K562 (cell line): ENCODE measurements around the gene ZNF467. TPM values are rescaled to one million over a fixed set of nuclear protein-coding genes. Genes with fewer than 3 reads are reported as not detected.

Source experiments
- FOXJ2 ChIP-seq: fragments of 200-800 bp; sonication (Bioruptor generic); IDR thresholded peaks from 2 replicates; pipeline ENCODE4 v1.6.1; 2016; ENCODE audit warnings: missing genetic modification characterization, missing compliant biosample characterization
- NEUROD1 ChIP-seq: fragments of 150-350 bp; IDR thresholded peaks from 2 replicates; pipeline ENCODE4 v1.6.1; 2014; ENCODE audit warnings: borderline replicate concordance, low read length, low read depth; ENCODE audit not compliant: partially characterized antibody
- NR2C1 ChIP-seq, 2 experiments: fragments of 450-650 bp; IDR thresholded peaks; 2 replicates each; pipeline ENCODE4 v1.6.1; 2017; ENCODE audit warnings: mild to moderate bottlenecking in 2 of 2, antibody characterized with exemption in 1 of 2, inconsistent platforms in 1 of 2, missing compliant biosample characterization in 1 of 2, missing genetic modification characterization in 1 of 2
- SMARCA5 ChIP-seq: fragments of 450-650 bp; IDR thresholded peaks from 2 replicates; pipeline ENCODE4 v1.6.1; 2016
- SP1 ChIP-seq: sonication (generic); formaldehyde crosslinking; IDR thresholded peaks from 2 replicates; pipeline ENCODE4 v1.8.1; 2022; ENCODE audit warnings: mild to moderate bottlenecking, missing genetic modification reagents
- TARDBP ChIP-seq: fragments of 450-650 bp; IDR thresholded peaks from 2 replicates; pipeline ENCODE4 v1.6.1; 2016
- THRAP3 ChIP-seq: fragments of 450-650 bp; IDR thresholded peaks from 2 replicates; pipeline ENCODE4 v1.6.1; 2016; ENCODE audit warnings: mild to moderate bottlenecking, inconsistent platforms, borderline replicate concordance
- ZFX ChIP-seq: sonication (generic); formaldehyde crosslinking; IDR thresholded peaks from 2 replicates; pipeline ENCODE4 v1.8.0; 2022; ENCODE audit warnings: mild to moderate bottlenecking, missing genetic modification reagents, moderate library complexity
- ZNF124 ChIP-seq: sonication (generic); formaldehyde crosslinking; IDR thresholded peaks from 2 replicates; pipeline ENCODE4 v1.8.1; 2022; ENCODE audit warnings: missing genetic modification reagents
- ZNF143 ChIP-seq: sonication (generic); formaldehyde crosslinking; IDR thresholded peaks from 2 replicates; pipeline ENCODE4 v1.9.0; 2022; ENCODE audit warnings: mild to moderate bottlenecking, missing genetic modification reagents
- polyA plus RNA-seq, 8 experiments: library from polyadenylated mRNA; depleted of rRNA in 4 of 8; stranded (reverse) in 5 of 8; unstranded in 3 of 8; fragments of >200 nt; fragmentation: Nextera tagmentation in 2 of 8; fragmentation: Illumina TruSeq in 1 of 8; extraction: Ambion mirVana in 2 of 8; extraction: Trizol in 1 of 8; gene quantifications; 2 replicates each; pipeline versions ENCODE4 v1.2.1 to v1.2.3, GENCODE V29; 2011 to 2014; ENCODE audit warnings: inconsistent platforms in 1 of 8, missing spikeins in 1 of 8
- total RNA-seq, 7 experiments: library from RNA; depleted of rRNA in 6 of 7; stranded (reverse); fragments of >200 nt in 6 of 7; fragmentation: Illumina TruSeq in 2 of 7; extraction: Trizol in 2 of 7; gene quantifications; 2 replicates each; pipeline versions ENCODE4 v1.2.1 to v1.2.3, GENCODE V29; 2011 to 2021; ENCODE audit warnings: low replicate concordance in 1 of 7
- TF ChIP-seq, protein P1 (sequence below), 3 experiments: fragments of 200-800 bp in 1 of 3; fragments of 250-450 bp in 1 of 3; fragments of 450-650 bp in 1 of 3; sonication (Bioruptor Pico) in 1 of 3; sonication (Bioruptor generic) in 1 of 3; formaldehyde crosslinking in 1 of 3; IDR thresholded peaks; 2 replicates each; pipeline versions ENCODE4 v1.6.1 to v1.8.0; 2016 to 2022; ENCODE audit warnings: mild to moderate bottlenecking in 2 of 3, missing genetic modification characterization in 2 of 3, missing compliant biosample characterization in 1 of 3, moderate library complexity in 1 of 3
- TF ChIP-seq, protein P2 (sequence below): fragments of 250-450 bp; sonication (Bioruptor Pico); IDR thresholded peaks from 2 replicates; pipeline ENCODE4 v1.5.0; 2021
- TF ChIP-seq, protein P3 (sequence below): fragments of 450-650 bp; formaldehyde crosslinking; IDR thresholded peaks from 2 replicates; pipeline ENCODE4 v1.4.0; 2022; ENCODE audit warnings: mild to moderate bottlenecking, moderate library complexity
- TF ChIP-seq, protein P4 (sequence below): sonication (generic); formaldehyde crosslinking; IDR thresholded peaks from 2 replicates; pipeline ENCODE4 v1.8.0; 2023; ENCODE audit warnings: mild to moderate bottlenecking, missing genetic modification reagents
- TF ChIP-seq, protein P5 (sequence below), 2 experiments: fragments of 450-650 bp; IDR thresholded peaks; 2 replicates each; pipeline ENCODE4 v1.6.1; 2018; ENCODE audit warnings: mild to moderate bottlenecking in 2 of 2, low read depth in 1 of 2; ENCODE audit not compliant: partially characterized antibody in 2 of 2

Gene ZNF467
- total and polyA plus RNA-seq, 9 of the 15 experiments (the other 6 are each of a cell fraction or from before 2014, with no cell fraction given), result 0.32 to 14.2 (median 1.7) TPM

DNA sequence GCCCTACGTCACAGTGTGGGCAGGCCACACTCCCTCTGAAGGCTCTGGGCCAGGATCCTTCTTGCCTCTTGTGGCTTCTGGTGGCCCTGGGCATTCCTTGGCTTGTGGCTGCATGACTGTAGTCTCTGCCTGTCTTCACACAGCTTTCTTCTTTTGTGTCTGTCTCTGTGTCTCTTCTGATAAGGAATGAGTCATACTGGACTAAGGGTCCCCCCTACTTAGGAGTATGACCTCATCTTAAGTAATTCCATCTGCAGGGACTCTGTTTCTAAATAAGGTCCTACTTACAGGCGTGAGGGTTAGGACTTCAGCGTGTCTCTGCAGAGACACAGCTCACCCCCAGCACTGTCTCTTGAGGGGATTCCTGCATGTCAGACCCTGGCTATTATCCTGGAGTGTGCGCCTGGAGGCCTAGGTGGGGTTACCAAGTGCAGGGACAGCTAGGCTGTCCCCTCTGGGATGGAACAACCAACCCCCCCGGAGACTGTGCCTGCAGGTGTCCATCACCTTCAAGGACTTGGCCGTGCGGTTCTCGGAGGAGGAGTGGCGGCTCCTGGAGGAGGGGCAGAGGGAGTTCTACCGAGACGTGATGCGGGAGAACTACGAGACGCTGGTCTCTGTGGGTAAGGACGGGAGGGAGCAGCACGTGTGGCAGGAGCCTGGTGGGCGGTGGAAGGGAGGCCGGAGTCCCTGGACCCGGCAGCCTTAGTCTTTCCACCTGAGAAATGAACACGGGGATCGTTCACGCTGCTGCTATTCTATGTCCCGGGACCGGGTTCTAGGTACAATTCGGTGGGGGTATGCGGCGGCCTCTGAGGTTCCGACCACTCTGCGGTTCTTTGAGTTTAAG lies 54.1 kb downstream of the ZNF467 start (continued):
- TF ChIP-seq, protein P1, sequence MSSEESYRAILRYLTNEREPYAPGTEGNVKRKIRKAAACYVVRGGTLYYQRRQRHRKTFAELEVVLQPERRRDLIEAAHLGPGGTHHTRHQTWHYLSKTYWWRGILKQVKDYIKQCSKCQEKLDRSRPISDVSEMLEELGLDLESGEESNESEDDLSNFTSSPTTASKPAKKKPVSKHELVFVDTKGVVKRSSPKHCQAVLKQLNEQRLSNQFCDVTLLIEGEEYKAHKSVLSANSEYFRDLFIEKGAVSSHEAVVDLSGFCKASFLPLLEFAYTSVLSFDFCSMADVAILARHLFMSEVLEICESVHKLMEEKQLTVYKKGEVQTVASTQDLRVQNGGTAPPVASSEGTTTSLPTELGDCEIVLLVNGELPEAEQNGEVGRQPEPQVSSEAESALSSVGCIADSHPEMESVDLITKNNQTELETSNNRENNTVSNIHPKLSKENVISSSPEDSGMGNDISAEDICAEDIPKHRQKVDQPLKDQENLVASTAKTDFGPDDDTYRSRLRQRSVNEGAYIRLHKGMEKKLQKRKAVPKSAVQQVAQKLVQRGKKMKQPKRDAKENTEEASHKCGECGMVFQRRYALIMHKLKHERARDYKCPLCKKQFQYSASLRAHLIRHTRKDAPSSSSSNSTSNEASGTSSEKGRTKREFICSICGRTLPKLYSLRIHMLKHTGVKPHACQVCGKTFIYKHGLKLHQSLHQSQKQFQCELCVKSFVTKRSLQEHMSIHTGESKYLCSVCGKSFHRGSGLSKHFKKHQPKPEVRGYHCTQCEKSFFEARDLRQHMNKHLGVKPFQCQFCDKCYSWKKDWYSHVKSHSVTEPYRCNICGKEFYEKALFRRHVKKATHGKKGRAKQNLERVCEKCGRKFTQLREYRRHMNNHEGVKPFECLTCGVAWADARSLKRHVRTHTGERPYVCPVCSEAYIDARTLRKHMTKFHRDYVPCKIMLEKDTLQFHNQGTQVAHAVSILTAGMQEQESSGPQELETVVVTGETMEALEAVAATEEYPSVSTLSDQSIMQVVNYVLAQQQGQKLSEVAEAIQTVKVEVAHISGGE (CRISPR knock-in tag; IDR thresholded peaks at IDR 0.05), result 0 out of 6 replicates have a peak, but pooled peaks of 1 of the 3 experiments have one; percentile 44
- TF ChIP-seq, protein P2, sequence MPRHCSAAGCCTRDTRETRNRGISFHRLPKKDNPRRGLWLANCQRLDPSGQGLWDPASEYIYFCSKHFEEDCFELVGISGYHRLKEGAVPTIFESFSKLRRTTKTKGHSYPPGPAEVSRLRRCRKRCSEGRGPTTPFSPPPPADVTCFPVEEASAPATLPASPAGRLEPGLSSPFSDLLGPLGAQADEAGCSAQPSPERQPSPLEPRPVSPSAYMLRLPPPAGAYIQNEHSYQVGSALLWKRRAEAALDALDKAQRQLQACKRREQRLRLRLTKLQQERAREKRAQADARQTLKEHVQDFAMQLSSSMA (CRISPR knock-in tag), result no peak
- TF ChIP-seq NR2C1 (IDR thresholded peaks at IDR 0.05), result no peak
- peak; percentile 41; the same call in 1 of the 2 replicates for TF ChIP-seq NR2C1 (tag; IDR thresholded peaks at IDR 0.05)
- TF ChIP-seq, protein P3, sequence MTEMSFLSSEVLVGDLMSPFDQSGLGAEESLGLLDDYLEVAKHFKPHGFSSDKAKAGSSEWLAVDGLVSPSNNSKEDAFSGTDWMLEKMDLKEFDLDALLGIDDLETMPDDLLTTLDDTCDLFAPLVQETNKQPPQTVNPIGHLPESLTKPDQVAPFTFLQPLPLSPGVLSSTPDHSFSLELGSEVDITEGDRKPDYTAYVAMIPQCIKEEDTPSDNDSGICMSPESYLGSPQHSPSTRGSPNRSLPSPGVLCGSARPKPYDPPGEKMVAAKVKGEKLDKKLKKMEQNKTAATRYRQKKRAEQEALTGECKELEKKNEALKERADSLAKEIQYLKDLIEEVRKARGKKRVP (CRISPR knock-in tag), result peak; percentile 34; the same call in 1 of the 2 replicates
- peak; percentile 90 for TF ChIP-seq NEUROD1
- TF ChIP-seq ZNF124 (CRISPR knock-in tag), result no peak
- TF ChIP-seq, protein P4, sequence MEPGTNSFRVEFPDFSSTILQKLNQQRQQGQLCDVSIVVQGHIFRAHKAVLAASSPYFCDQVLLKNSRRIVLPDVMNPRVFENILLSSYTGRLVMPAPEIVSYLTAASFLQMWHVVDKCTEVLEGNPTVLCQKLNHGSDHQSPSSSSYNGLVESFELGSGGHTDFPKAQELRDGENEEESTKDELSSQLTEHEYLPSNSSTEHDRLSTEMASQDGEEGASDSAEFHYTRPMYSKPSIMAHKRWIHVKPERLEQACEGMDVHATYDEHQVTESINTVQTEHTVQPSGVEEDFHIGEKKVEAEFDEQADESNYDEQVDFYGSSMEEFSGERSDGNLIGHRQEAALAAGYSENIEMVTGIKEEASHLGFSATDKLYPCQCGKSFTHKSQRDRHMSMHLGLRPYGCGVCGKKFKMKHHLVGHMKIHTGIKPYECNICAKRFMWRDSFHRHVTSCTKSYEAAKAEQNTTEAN (CRISPR knock-in tag), result peak; percentile 85; the same call in 1 of the 2 replicates
- TF ChIP-seq SMARCA5, result peak; percentile 100
- 0 out of 2 replicates have a peak, but pooled peaks have one; percentile 51 for TF ChIP-seq FOXJ2 (tag)
- TF ChIP-seq, protein P5, sequence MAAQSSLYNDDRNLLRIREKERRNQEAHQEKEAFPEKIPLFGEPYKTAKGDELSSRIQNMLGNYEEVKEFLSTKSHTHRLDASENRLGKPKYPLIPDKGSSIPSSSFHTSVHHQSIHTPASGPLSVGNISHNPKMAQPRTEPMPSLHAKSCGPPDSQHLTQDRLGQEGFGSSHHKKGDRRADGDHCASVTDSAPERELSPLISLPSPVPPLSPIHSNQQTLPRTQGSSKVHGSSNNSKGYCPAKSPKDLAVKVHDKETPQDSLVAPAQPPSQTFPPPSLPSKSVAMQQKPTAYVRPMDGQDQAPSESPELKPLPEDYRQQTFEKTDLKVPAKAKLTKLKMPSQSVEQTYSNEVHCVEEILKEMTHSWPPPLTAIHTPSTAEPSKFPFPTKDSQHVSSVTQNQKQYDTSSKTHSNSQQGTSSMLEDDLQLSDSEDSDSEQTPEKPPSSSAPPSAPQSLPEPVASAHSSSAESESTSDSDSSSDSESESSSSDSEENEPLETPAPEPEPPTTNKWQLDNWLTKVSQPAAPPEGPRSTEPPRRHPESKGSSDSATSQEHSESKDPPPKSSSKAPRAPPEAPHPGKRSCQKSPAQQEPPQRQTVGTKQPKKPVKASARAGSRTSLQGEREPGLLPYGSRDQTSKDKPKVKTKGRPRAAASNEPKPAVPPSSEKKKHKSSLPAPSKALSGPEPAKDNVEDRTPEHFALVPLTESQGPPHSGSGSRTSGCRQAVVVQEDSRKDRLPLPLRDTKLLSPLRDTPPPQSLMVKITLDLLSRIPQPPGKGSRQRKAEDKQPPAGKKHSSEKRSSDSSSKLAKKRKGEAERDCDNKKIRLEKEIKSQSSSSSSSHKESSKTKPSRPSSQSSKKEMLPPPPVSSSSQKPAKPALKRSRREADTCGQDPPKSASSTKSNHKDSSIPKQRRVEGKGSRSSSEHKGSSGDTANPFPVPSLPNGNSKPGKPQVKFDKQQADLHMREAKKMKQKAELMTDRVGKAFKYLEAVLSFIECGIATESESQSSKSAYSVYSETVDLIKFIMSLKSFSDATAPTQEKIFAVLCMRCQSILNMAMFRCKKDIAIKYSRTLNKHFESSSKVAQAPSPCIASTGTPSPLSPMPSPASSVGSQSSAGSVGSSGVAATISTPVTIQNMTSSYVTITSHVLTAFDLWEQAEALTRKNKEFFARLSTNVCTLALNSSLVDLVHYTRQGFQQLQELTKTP (IDR thresholded peaks at IDR 0.05; ENCODE audit: low read depth in 1 of 2, partially characterized antibody in 2 of 2), result peak; percentile 84 to 93
- TF ChIP-seq ZNF143 (CRISPR knock-in tag), result peak; percentile 59; the same call in 1 of the 2 replicates
- peak; percentile 69 for TF ChIP-seq ZFX (CRISPR knock-in tag)
- TF ChIP-seq THRAP3, result no peak
- 0 out of 2 replicates have a peak, but pooled peaks have one; percentile 76 for TF ChIP-seq TARDBP
- TF ChIP-seq SP1, result peak; percentile 95
